Brain pericyte (primary cell): ENCODE measurements around the gene IMMP2L.

Source experiments
- DNase-seq: peaks from one replicate; pipeline ENCODE4 v3.0.0-alpha.2; 2012; ENCODE audit warnings: low read depth, low spot score

IMMP2L gene

DNA sequence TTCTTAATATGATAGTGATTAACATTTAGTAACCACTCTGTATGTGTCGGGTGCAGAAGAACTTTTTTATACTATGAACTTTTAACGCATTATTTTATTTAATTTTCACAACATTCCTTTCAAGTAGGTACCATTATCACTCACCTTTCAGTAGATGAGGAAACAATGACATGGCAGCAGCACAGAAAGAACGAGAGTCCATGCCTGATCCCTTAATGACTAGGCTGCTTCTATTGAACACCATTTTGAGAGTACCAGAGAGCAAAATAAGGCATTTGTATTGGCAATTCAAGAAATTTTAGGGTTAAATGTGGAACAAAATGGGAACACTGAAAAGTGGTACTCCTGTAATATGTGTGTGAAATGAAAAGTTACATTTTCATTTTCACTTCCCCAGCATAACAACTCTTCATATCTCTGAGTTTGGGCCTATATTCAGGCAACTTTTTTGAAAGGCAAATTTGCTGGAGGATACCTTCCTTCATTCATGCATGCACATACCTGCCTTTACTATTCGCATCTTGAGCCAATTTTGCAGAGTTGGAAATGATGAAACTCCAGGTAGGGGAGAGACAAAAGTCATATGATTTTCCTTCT is 458.5 kb downstream of the IMMP2L start:
- DNase-seq: no peak

DNA sequence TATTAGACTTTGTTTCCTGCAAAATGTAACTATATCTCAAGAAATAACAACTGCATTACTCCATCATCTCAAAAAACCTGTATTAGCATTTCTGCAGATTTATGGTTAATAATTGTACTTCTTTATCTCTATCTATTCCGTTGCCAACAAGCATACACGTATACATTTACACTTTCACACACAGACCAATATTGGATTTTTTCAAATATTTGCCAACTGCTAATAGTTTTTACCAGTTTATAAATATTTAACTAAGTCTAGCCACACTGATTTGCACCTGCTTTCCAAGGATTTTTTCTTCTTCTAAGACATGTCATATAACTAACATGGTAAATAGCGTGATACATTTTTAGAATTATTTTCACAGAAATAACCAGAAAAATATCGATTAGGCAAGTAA is 459.2 kb downstream of the IMMP2L start:
- DNase-seq: no peak

DNA sequence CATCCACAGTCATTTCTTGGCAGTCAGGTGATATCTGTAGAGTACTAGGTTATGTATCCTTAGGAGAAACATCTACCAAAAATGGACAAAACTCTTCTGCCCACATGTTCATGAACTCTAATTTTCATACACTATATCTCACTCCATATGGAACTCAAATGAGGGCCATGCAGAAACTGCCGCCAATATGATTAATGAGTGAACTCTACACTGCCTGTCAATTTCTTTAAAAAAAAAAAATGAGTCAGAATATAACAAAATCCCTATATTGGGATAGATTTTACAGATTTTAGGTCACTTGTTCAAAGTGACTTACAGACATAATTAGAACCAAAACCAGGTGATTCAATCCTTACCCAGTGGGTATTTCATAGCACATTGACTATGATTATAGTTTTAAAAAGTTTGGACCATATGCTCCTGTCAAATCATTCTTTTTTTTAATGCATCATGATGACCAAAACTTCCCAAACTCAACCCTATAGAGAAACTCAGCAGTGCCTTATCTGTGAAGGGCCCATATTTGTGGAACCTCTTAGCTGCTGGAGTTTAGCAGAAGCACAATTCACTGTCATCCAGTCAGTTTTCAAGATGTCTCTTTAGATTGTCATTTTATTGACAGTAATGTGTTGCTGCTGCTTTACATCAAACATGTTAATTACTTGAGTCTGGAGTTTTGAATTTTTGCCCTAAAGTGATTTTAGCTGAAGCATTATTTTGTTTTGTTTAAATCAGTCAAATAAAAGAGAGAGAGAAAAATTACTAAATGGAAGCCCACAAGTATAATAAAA is 460.2 kb downstream of the IMMP2L start:
- DNase-seq: no peak

DNA sequence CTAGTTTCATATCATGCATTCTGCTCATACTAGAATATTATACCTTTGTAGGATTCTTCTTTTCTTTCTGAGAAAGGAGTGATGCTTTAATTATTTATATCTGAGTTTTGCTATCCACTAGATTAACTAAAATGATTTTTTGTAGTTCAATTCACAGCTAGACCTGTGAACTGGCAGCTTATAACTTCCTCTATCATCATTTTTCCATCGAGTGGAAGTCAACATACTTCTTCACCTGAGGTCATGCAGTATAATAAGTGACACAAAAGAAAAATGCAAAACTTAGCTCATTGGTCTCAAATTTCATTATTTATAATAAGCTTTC is 463.4 kb downstream of the IMMP2L start:
- DNase-seq: no peak

DNA sequence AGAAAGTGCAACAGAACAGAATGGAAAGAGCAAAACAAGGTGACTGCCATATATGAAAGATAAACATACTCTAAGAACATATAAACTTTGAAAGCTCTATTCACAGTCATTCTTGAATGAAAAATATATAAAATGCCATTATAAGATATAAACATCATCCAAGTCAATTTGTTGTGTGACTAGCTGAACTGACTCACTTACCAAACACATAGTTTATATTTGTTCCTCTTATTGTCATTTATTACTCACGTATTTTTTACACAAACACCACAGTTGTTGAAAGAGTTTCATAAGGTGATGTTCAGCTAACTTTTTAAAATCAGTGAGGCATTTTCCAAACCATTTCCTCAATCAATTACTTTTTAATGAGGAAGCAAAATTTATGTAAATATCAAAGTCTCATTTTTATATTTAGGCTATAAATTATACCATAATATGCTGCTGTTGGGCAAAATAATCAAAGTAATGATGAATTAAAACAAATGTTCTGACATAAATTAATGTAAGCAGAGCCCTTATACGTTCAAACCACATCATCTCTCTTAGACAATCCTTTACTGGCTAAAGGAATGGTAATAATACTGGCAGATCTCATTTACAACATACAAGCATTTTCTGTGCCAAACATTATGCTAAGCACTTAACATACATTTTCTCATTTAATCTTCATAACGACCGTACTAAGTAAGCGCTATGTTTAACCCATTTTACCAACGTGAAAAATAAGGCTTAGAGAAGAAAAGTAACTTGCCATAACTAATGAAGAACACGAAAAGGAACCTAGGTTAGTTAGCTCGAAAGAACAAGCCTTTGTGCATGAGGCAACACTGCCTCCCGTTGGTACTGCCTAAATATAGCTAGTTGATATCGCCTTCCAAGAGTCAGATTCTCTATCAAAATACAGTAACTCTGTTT is 464.0 kb downstream of the IMMP2L start:
- no peak for DNase-seq

DNA sequence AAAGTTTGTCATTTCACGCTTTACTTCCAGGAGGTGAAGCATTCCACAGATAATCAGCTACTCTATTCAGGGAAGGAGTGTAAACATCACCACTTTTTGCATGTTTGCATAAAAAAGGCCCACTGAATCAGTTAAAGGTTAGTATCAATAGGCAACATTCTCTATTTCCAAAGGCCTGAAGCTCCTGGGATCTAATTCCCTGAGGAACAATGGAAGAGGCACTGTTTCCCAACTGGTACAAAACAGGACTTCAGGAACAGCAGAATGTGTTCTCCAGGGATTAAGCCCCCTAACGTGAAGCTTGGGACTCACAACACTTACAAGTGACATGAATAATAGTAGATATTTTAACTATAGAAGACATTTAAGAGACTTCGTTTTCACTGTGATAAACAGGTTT is 465.3 kb downstream of the IMMP2L start:
- DNase-seq: no peak

DNA sequence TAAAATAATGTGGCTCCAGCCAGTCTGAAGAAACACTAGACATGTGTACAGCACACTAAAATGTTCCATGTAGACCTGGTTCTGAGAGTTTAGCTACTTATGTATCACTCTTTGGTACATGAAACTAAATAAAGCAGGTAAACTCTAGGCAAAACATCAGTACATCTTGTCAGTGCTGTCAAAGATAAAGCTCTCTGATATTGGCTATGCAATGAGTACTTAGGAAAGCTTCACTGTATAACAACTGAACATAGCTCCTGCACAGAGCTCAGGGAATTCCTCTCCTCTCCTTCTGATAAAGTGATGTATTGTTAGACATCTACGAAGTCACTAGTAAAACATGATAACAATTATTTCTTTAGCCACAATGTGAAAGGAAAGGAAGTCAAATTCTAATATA is 467.9 kb downstream of the IMMP2L start:
- no peak for DNase-seq

DNA sequence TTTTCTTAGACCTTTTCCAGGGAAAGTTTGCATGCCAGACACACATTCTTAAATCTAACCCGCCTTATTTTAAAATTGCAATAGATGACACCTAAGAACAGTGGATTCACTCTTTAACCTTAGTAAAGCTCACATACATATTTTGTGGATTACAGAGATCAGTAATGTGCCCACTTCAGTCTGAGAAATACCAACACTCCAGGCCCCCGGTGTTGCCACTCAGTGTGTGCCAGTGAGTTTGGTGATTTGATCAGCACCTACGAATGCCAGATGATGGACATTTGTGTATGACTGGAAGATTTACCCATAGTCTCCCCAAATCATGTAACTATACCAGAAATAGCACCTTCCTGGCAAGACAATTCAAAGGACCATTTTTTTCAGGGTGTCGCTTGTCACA is 468.8 kb downstream of the IMMP2L start:
- no peak for DNase-seq

DNA sequence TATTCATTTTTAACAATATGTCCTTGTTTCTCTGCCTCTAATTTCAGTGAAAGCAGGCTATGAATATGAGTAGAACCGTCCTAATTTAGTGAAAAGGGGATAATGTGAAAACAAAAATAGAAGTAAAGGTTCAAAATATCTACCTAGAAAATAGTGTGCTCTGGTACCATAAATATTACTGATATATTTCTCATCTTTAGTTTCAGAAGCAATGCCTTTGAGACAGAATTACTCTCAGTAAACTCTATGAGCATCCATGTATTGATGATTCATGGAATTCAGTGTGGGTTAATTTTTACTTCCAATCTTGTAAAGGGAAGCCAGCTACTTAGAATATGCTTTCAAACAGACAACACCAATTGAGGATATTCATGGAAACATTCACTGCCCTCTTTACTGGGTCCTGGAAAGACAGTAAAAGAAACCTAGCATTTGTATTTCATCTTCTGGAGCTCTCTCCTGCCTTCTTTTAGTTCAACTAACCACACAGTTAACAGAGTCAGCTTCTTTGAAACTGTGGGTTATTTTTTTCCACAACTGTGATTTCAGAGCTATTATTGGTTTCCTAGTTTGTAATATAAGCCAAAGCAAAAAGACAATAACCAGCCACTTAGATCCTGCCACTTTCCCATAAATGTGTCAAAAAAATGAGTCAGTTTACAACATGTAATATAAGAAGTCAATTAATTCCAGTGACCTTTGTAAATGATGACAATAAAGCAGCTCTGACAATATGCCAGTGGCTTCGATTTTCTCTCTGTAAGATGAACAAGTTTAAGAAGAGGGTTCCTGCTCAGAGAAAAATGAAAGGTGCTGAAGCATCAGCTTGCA is 469.7 kb downstream of the IMMP2L start:
- no peak for DNase-seq

DNA sequence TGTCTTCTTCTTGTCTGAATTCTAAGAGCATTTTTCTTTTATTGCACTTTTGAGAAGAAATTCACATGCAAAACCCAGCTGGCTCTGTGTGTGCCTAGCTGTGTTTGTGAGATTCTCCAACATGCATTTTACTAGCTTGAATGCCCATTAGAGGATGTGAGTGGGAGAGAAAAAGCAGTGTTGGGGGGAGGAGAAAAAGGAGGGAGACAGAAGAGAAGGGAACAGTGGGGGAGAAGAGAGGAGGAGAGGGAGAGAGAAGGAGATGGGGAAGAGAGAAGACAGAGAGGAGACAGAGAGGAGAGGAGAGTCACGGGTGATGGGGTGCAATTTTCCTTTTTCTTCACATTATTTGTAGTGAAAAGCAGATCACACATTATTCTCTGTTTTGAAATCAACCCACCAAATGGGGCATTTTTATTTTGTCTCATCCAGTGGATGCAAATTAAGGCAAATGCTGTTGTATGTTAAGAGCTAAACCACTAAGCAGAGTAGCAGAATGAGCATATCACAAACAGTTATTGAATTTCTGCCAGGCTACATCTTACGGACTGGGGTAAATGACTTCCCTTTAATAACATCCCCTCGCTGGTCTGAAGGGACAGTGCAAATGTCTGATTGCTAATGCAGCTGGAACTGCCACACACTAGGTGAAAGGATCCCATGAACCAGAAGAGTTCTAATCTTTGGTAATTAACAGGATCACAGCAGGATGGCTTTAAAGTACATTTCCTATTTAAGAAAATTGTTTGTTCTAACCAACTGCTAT is 470.5 kb downstream of the IMMP2L start:
- DNase-seq: no peak

DNA sequence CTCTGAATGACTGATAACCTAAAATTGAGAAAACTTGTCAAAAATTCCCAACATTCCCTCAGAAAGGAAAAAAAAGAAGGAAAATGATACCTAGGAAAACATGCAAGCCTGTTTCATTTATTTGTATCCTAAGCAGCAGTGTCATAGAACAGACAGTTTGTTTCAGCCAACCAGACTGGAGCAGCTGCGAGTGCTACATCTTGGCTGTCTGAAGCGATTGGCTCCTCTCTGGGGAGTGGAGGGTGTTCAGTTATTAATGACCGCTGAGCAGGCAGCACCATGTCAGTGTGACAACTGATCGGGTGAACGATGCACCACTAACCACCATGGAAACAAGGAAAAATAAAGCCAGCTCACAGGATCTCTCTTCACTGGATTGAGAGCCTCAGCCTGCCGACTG is 471.4 kb downstream of the IMMP2L start, which contains the start of gene LRRN3:
Gene LRRN3 (plus strand): TSS at position 282 of the 400 bp plus-strand sequence. CDS start 31,646 bp downstream, outside the sequence.
- no peak for DNase-seq

DNA sequence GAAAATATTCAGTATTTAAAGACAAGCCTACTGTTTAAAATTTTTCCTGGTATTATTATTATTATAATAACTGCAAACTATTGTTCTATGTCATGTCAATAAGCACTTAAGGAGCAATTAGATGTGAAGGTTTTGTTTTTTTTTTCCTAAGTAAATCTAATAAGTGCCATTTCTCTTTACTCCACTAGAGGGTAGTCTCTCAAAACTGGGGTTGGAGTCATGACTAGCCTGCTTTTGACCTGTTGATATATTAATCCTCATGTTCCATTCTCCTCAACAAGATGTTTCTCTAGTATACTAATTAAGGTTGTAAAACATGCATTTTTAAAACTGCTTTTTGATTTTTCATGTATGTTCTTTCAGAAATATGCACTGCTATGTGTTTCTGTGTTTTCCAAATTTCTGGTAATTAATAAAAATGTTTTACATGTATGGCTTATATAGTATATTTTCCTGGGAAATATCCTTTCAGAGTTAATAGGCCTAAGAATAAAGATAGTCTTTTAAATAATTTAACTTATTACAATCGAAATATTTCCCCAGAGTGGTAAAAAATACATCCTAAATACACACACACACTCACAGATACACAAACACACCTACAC is 472.4 kb downstream of the IMMP2L start:
- DNase-seq: no peak

DNA sequence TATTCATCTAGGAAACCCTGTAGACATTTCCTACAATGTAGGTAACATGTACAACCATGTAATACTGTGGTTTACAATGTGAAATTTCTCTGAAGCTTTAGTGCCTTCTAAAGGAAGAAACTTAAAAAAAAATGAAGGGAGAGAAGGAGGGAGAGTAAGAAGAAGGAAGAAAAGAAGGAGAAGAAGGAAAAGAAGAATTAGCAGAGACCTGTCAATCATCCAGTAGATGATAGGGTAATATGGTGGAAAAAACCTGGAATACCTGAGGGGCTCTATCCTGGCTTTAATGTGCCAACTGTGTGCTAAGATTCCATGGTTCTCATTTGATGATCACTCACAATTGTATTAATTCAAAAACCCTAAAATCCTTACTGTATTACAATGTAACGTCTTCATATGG is 474.0 kb downstream of the IMMP2L start:
- DNase-seq: no peak

DNA sequence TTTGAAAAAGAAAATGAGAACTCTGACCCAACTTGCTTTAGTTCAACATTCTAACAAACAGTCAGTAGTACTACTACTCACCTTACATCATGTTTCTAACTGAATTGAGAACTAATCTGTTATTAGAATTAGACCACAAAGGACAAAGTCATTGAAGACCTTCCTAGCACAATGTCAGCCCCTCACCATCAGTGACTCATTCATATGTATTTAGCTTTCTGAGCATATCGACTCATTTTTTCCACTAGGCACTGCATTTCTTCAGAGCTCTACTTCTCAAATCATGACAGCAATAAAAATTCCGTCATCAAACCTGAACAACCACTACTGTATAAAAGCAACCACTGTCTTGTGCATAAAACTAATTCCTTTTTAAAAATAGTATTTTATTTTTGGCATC is 475.8 kb downstream of the IMMP2L start:
- no peak for DNase-seq

DNA sequence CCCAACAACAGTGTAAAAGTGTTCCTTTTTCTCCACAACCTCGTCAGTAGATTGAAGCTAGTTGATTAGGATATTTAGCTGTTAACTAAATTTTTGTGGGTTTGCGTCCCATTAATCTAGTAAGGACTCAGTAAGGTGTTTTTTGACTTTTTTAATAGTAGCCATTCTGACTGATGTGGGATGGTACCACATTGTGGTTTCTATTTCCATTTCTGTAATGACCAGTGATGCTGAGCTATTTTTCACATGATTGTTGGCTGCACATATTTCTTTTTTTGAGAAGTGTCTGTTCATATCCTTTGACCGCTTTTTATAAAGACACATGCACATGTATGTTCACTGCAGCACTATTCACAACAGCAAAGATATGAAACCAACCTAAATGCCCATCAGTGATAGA is 476.9 kb downstream of the IMMP2L start:
- DNase-seq: no peak

DNA sequence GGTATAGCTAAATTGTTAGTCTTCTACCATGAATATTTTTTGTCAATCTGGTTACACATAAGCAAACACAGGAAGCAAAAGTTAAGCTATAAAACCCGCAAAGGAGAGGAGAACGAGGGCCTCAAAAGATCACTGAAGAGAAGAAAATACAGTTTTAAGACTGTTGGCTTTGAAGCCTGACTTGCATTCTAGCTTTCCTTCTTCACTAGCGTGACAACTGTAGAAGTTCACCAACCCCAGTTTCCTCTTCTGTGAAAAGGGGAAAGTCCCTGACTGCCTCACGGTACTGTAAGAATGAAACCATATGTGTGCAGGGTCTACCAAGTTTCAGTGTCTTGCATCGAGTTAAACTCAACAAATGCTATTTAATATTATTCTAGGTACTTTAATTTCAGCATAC is 478.9 kb downstream of the IMMP2L start:
- peak; percentile 37 for DNase-seq

DNA sequence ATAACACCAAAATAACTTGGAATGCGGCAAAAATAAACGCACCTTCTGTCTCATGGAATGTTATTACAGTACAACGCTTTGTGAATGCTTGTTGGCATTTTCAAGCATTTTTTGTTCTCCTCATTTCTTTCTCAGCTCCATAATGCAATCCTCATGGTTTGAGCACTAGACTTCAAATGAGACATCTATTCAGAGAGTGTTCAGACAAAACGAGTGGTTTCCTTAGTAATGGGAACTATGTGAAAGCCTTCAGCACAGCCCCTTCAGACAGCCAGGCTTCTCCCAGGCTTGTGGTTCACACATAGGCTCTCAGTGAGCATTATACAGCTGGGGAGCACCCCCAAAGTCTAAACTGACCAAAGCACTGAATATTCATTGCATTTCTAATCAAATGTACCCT is 479.9 kb downstream of the IMMP2L start:
- DNase-seq: no peak

DNA sequence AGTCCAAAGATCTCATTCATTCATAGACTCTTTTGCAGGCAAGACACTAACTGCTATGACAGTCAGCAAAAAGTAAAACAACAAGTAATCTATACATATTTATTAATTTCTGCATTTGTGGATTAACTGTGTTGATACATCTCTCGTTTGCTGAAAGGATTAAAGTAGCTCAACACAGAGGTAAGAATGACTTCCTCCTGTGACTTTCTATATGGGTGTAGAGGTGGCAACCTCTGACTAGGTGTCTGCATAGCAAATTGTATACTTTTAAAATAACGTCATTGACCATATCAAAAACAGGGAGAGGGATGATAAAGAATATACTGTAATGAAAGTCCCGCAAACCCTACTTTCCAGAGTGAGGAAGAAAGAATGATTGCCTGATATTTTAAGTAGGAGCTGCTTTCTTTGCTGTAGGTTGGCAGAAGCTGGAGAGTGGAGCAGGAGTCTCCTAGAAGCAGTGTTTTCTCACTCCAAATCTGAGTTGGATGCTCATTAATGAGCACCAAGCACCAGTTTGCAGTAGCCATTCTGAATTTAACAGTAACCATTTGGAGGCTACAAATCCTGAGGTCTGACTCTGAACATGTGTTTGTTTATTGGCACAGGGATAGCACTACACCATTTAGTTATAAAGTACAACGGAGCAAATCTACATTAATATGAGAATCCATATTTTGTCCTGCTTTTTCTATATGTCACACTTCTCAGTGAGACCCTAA is 480.6 kb downstream of the IMMP2L start:
- DNase-seq: no peak

DNA sequence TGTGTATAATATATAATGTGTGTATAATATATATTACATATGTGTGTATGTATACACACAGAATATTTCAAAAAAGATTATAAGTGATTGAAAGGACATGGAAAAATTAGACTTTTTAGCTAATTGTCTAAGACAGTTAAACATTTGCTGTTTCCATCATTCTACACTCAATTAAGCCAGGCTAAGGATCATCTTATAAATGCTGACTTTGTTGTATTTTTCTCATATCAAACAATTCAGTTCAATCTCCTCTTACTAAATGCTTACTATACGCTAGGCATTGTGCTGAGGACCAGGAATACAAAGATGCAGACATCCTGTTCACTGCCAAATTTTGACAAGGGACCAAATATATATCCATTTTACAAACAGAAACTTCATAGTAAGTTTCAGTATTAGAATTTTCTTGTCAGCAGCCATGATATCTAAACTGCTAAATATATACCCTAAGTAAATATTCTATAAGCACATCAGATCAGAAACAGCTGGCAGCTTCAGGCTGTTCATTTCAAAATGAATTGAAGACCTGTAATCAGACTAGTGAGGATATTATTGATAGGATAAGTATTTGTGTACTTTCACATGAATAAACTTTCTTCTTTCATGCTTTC is 481.7 kb downstream of the IMMP2L start:
- no peak for DNase-seq
